ENCODE results near the gene ANAPC7. TPM values are rescaled to one million over a fixed set of nuclear protein-coding genes. Genes with fewer than 3 reads are reported as not detected.

ANAPC7 gene
- total and polyA plus RNA-seq, 9 of the 15 experiments (the other 6 are each of a cell fraction or from before 2014, with no cell fraction given), result 46.7 to 158 (median 109) TPM

DNA sequence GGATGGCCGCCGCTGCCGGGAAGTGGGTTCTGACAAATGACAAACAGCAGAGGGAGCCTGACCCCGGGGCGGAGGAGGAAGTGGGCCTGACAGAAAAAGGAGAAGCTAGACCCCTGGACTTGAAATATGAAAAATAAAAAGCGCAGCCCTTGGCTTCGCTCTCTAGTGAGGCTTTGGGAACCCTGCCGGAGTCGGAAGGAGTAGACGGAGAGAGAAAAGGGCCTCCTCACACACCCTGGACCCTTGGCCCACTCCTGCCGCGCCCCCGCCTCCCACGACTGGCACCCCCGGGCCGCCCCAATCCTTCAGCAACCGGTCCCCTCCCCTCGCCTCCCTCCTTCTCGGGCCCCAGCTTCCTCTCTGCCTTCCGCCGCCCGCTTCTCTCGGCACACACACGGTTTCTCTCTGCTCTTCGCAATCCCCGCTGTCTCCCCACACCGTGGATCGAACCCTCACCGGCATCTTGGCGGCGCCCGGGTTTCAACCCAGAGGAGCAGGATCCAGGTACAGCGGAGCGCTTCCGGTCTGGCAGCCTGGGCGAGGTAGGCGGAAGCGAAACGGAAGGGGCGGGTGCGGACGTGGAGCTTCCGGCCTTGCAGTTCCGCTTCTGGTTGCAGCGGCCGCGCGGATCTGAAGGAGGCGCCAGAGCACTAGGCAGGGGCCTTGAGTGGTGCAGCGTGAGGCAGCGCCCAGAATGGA lies 46.4 kb upstream of the ANAPC7 start, which contains the start of gene ARPC3 (continued):
- TF ChIP-seq GATAD2B (IDR thresholded peaks at IDR 0.05; ENCODE audit: borderline replicate concordance) (peak; percentile 85), ZNF583 (CRISPR knock-in tag; IDR thresholded peaks at IDR 0.05) (no peak), SMAD3 (CRISPR knock-in tag; conservative IDR thresholded peaks at IDR 0.05) (no peak), ARID2 (IDR thresholded peaks at IDR 0.05) (peak; percentile 77; the same call in 1 of the 2 replicates), BRD9 (IDR thresholded peaks at IDR 0.05; ENCODE audit: low read depth, partially characterized antibody) (no peak), SRF (CRISPR knock-in tag; IDR thresholded peaks at IDR 0.05) (peak in 1 of 2 experiments; percentile 52; a peak in 2 of 4 replicates)
- TF ChIP-seq, protein P1, sequence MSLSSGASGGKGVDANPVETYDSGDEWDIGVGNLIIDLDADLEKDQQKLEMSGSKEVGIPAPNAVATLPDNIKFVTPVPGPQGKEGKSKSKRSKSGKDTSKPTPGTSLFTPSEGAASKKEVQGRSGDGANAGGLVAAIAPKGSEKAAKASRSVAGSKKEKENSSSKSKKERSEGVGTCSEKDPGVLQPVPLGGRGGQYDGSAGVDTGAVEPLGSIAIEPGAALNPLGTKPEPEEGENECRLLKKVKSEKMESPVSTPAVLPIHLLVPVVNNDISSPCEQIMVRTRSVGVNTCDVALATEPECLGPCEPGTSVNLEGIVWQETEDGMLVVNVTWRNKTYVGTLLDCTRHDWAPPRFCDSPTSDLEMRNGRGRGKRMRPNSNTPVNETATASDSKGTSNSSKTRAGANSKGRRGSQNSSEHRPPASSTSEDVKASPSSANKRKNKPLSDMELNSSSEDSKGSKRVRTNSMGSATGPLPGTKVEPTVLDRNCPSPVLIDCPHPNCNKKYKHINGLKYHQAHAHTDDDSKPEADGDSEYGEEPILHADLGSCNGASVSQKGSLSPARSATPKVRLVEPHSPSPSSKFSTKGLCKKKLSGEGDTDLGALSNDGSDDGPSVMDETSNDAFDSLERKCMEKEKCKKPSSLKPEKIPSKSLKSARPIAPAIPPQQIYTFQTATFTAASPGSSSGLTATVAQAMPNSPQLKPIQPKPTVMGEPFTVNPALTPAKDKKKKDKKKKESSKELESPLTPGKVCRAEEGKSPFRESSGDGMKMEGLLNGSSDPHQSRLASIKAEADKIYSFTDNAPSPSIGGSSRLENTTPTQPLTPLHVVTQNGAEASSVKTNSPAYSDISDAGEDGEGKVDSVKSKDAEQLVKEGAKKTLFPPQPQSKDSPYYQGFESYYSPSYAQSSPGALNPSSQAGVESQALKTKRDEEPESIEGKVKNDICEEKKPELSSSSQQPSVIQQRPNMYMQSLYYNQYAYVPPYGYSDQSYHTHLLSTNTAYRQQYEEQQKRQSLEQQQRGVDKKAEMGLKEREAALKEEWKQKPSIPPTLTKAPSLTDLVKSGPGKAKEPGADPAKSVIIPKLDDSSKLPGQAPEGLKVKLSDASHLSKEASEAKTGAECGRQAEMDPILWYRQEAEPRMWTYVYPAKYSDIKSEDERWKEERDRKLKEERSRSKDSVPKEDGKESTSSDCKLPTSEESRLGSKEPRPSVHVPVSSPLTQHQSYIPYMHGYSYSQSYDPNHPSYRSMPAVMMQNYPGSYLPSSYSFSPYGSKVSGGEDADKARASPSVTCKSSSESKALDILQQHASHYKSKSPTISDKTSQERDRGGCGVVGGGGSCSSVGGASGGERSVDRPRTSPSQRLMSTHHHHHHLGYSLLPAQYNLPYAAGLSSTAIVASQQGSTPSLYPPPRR (CRISPR knock-in tag; IDR thresholded peaks at IDR 0.05; ENCODE audit: borderline replicate concordance), result peak; percentile 82; the same call in 1 of the 2 replicates
- TF ChIP-seq, protein P2, sequence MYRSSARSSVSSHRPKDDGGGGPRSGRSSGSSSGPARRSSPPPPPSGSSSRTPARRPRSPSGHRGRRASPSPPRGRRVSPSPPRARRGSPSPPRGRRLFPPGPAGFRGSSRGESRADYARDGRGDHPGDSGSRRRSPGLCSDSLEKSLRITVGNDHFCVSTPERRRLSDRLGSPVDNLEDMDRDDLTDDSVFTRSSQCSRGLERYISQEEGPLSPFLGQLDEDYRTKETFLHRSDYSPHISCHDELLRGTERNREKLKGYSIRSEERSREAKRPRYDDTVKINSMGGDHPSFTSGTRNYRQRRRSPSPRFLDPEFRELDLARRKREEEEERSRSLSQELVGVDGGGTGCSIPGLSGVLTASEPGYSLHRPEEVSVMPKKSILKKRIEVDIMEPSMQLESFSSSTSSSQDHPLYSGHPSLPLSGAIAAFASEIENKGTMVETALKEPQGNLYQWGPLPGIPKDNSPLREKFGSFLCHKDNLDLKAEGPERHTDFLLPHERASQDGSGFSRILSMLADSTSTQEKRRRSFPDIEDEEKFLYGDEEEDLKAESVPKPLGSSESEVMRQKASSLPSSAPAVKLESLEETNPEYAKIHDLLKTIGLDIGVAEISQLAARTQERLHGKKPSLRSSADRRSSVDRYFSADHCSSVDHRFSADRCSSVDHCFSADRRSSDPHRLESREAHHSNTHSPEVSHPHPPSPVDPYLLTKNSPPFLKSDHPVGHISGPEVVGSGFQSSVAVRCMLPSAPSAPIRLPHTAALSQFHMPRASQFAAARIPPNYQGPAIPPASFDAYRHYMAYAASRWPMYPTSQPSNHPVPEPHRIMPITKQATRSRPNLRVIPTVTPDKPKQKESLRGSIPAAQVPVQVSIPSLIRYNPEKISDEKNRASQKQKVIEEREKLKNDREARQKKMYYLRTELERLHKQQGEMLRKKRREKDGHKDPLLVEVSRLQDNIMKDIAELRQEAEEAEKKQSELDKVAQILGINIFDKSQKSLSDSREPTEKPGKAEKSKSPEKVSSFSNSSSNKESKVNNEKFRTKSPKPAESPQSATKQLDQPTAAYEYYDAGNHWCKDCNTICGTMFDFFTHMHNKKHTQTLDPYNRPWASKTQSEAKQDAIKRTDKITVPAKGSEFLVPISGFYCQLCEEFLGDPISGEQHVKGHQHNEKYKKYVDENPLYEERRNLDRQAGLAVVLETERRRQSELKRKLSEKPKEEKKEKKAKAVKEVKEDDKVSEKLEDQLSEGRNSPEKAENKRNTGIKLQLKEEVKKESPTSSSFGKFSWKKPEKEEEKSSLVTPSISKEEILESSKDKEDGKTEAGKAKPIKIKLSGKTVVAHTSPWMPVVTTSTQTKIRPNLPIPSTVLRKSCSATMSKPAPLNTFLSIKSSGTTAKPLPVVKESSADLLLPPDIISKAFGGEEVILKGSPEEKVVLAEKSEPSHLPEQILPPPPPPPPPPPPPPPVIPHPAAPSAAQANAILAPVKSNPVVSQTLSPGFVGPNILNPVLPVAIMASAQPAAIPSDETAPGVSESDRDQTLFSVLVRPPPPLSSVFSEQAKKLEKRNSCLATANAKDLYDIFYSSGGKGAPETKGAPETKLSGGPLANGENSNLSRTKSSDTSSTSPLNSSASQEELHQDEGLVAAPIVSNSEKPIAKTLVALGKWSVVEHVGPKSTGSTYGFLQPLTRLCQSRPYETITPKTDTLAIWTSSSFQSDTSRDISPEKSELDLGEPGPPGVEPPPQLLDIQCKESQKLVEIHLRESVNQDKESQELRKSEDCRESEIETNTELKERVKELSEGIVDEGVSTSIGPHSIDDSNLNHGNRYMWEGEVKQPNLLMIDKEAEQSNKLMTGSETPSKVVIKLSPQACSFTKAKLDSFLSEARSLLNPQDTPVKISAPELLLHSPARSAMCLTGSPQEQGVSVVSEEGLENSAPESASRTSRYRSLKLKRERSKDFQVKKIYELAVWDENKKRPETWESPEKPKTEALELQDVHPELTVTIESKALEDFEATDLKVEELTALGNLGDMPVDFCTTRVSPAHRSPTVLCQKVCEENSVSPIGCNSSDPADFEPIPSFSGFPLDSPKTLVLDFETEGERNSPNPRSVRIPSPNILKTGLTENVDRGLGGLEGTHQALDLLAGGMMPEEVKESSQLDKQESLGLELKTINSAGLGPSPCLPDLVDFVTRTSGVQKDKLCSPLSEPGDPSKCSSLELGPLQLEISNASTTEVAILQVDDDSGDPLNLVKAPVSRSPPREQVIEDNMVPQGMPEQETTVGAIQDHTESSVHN (IDR thresholded peaks at IDR 0.05; ENCODE audit: borderline replicate concordance in 1 of 2, low read depth in 1 of 2), result no peak; a peak in 1 of 4 replicates
- TF ChIP-seq, protein P3, sequence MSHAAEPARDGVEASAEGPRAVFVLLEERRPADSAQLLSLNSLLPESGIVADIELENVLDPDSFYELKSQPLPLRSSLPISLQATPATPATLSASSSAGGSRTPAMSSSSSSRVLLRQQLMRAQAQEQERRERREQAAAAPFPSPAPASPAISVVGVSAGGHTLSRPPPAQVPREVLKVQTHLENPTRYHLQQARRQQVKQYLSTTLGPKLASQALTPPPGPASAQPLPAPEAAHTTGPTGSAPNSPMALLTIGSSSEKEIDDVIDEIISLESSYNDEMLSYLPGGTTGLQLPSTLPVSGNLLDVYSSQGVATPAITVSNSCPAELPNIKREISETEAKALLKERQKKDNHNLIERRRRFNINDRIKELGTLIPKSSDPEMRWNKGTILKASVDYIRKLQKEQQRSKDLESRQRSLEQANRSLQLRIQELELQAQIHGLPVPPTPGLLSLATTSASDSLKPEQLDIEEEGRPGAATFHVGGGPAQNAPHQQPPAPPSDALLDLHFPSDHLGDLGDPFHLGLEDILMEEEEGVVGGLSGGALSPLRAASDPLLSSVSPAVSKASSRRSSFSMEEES (CRISPR knock-in tag; IDR thresholded peaks at IDR 0.05), result no peak
